RPMI8226 (cell line): ENCODE data around the gene KIF25.

Experiments used
- DNase-seq: peaks from one replicate; pipeline ENCODE4 v3.0.0-alpha.2; 2015

The KIF25 gene

GRCh38 chr6:168091381-168092264, 94.2 kb downstream of the KIF25 start:
- DNase-seq = no peak

GRCh38 chr6:168092541-168092940, 95.1 kb downstream of the KIF25 start:
- DNase-seq = no peak

GRCh38 chr6:168093071-168093505, 95.6 kb downstream of the KIF25 start:
- DNase-seq = no peak

GRCh38 chr6:168093634-168094033, 96.2 kb downstream of the KIF25 start:
- DNase-seq = no peak
